Transverse colon (tissue), 4 donors: ENCODE data around the gene ANGPTL4.
"Not testable (repeated sequence)": the region's sequence is repeated elsewhere in the genome, so short reads cannot be mapped to it uniquely, and the experiment has no call there.

Experiments used
- POLR2AphosphoS5 ChIP-seq, 3 donors: sonication (generic); formaldehyde crosslinking; IDR thresholded peaks; one replicate each; pipeline ENCODE4 v1.6.1; 2016; ENCODE audit warnings: antibody characterized with exemption in 3 of 3
- TF ChIP-seq, protein P1 (sequence below), 5 experiments: fragments of 200-600 bp in 3 of 5; fragments of 450-650 bp in 2 of 5; sonication (generic) in 3 of 5; IDR thresholded peaks; 1 replicate in 2 of 5; 2 replicates in 3 of 5; pipeline ENCODE4 v1.5.1; 2016 to 2017; ENCODE audit warnings: antibody characterized with exemption in 5 of 5, inconsistent platforms in 3 of 5, mild to moderate bottlenecking in 2 of 5, moderate library complexity in 1 of 5

DNA sequence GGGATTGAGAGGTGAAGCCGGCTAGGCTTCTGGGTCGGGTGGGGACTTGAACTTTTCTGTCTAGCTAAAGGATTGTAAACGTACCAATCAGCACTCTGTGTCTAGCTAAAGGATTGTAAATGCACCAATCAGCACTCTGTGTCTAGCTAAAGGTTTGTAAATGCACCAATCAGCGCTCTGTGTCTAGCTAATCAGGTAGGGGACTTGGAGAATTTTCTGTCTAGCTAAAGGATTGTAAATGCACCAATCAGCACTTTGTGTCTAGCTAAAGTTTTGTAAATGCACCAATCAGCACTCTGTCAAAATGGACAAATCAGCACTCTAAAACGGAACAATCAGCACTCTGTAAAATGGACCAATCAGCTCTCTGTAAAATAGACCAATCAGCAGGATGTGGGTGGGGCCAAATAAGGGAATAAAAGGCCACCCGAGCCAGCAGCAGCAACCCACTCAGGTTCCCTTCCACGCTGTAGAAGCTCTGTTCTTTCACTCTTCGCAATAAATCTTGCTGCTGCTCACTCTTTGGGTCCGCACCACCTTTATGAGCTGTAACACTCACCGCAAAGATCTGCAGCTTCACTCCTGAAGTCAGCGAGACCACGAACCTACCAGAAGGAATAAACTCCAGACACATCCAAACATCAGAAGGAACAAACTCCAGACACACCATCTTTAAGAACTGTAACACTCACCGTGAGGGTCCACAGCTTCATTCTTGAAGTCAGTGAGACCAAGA lies 15.4 kb downstream of the ANGPTL4 start:
- not testable (repeated sequence) for TF ChIP-seq POLR2AphosphoS5 (IDR thresholded peaks at IDR 0.05)
- TF ChIP-seq, protein P1, sequence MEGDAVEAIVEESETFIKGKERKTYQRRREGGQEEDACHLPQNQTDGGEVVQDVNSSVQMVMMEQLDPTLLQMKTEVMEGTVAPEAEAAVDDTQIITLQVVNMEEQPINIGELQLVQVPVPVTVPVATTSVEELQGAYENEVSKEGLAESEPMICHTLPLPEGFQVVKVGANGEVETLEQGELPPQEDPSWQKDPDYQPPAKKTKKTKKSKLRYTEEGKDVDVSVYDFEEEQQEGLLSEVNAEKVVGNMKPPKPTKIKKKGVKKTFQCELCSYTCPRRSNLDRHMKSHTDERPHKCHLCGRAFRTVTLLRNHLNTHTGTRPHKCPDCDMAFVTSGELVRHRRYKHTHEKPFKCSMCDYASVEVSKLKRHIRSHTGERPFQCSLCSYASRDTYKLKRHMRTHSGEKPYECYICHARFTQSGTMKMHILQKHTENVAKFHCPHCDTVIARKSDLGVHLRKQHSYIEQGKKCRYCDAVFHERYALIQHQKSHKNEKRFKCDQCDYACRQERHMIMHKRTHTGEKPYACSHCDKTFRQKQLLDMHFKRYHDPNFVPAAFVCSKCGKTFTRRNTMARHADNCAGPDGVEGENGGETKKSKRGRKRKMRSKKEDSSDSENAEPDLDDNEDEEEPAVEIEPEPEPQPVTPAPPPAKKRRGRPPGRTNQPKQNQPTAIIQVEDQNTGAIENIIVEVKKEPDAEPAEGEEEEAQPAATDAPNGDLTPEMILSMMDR (IDR thresholded peaks at IDR 0.05): not testable (repeated sequence)
